Effector memory CD4-positive, alpha-beta T cell (primary cell): Measurements from ENCODE around the gene UACA.

Source experiments
- DNase-seq, 3 donors: peaks; one replicate each; pipeline ENCODE4 v3.0.0-alpha.2; 2020
- H3K27ac ChIP-seq: 2 replicates; pipeline ENCODE4 v1.7.0; 2013; ENCODE audit warnings: mild to moderate bottlenecking, low read length, moderate library complexity; ENCODE audit not compliant: insufficient read depth, poor library complexity, severe bottlenecking
- H3K27me3 ChIP-seq: replicated peaks from 2 replicates; pipeline ENCODE4 v1.7.0; 2013; ENCODE audit warnings: mild to moderate bottlenecking, low read length; ENCODE audit not compliant: insufficient read depth, control insufficient read depth, poor library complexity, severe bottlenecking
- H3K36me3 ChIP-seq: 2 replicates; pipeline ENCODE4 v1.7.0; 2013; ENCODE audit warnings: mild to moderate bottlenecking, low read length, moderate library complexity; ENCODE audit not compliant: control insufficient read depth, insufficient read depth
- H3K4me1 ChIP-seq: 2 replicates; pipeline ENCODE4 v1.7.0; 2013; ENCODE audit warnings: low read length, mild to moderate bottlenecking; ENCODE audit not compliant: control insufficient read depth, insufficient read depth, poor library complexity, severe bottlenecking
- H3K4me3 ChIP-seq: 2 replicates; pipeline ENCODE4 v1.7.0; 2013; ENCODE audit warnings: low read length, low read depth, mild to moderate bottlenecking; ENCODE audit not compliant: insufficient read depth, poor library complexity, severe bottlenecking
- H3K9me3 ChIP-seq: 2 replicates; pipeline ENCODE4 v1.7.0; 2013; ENCODE audit warnings: mild to moderate bottlenecking, low read length, moderate library complexity; ENCODE audit not compliant: control insufficient read depth

Gene UACA

GRCh38 chr15:70605606-70606410 lies 157.6 kb downstream of the UACA start:
- H3K9me3 ChIP-seq: no peaks in the 10 kb centered on the region
- no peak for DNase-seq
- H3K27me3 ChIP-seq: no peaks in the 10 kb centered on the region
- no peak overlapping the region for H3K27ac ChIP-seq
- H3K4me3 ChIP-seq: no peak overlapping the region
- H3K36me3 ChIP-seq: no peaks in the 10 kb centered on the region
- no peaks in the 10 kb centered on the region for H3K4me1 ChIP-seq

GRCh38 chr15:70604666-70605315 lies 158.6 kb downstream of the UACA start:
- H3K4me1 ChIP-seq: no peaks in the 10 kb centered on the region
- no peaks in the 10 kb centered on the region for H3K9me3 ChIP-seq
- H3K27me3 ChIP-seq: no peaks in the 10 kb centered on the region
- no peak overlapping the region for H3K27ac ChIP-seq
- H3K4me3 ChIP-seq: no peak overlapping the region
- no peak for DNase-seq
- no peaks in the 10 kb centered on the region for H3K36me3 ChIP-seq
